ENCODE data around the gene VWC2L.

Gene VWC2L

GRCh38 chr2:214577769-214578168 is 166.9 kb downstream of the VWC2L start:
- TF ChIP-seq, protein P1, sequence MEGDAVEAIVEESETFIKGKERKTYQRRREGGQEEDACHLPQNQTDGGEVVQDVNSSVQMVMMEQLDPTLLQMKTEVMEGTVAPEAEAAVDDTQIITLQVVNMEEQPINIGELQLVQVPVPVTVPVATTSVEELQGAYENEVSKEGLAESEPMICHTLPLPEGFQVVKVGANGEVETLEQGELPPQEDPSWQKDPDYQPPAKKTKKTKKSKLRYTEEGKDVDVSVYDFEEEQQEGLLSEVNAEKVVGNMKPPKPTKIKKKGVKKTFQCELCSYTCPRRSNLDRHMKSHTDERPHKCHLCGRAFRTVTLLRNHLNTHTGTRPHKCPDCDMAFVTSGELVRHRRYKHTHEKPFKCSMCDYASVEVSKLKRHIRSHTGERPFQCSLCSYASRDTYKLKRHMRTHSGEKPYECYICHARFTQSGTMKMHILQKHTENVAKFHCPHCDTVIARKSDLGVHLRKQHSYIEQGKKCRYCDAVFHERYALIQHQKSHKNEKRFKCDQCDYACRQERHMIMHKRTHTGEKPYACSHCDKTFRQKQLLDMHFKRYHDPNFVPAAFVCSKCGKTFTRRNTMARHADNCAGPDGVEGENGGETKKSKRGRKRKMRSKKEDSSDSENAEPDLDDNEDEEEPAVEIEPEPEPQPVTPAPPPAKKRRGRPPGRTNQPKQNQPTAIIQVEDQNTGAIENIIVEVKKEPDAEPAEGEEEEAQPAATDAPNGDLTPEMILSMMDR (IDR thresholded peaks at IDR 0.05; ENCODE audit: extremely low read depth, missing control alignments) = no peak
- no peak for DNase-seq (ENCODE audit: low spot score)

DNA sequence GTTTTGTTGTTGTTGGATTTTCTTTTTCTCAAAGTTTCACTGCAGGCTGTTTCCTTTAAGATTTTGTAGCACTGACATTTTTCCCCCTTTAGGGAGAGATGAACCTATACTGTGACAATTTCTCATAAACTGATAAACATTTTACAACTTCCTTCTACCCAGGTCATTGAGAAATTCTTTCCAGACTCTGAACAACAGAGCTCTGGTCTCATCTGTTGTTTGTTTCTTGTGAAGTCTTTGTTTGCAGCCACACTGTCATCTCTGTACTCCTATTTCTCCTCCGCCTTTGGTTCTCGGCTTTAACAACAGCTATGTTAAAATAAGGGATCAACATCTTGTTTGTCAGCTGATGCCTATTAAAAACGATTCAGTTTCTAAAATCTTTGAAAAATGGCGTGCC is 167.6 kb downstream of the VWC2L start:
- no peak for DNase-seq (ENCODE audit: low spot score)
- TF ChIP-seq, protein P1 (IDR thresholded peaks at IDR 0.05; ENCODE audit: extremely low read depth, missing control alignments) = no peak

DNA sequence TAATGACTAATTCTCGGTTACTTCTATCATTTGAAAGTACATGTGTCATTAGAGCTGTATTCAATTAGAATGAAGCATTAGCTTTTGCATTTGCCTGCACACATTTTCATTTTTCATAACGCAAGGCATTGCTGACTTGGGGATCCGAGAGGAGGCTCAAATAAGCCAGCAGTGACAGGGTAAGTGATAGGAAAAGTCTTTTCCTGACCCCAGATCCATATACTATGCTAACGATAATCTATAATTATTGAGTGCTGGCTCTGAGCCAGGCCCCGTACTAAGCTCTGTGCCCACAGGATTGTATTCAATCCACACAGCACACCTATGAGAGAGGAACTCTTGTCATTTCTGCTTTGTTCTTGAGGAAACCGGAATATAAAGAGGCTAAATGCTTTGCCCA is 168.2 kb downstream of the VWC2L start:
- DNase-seq (ENCODE audit: low spot score) = no peak
- TF ChIP-seq, protein P1 (IDR thresholded peaks at IDR 0.05; ENCODE audit: extremely low read depth, missing control alignments) = no peak

DNA sequence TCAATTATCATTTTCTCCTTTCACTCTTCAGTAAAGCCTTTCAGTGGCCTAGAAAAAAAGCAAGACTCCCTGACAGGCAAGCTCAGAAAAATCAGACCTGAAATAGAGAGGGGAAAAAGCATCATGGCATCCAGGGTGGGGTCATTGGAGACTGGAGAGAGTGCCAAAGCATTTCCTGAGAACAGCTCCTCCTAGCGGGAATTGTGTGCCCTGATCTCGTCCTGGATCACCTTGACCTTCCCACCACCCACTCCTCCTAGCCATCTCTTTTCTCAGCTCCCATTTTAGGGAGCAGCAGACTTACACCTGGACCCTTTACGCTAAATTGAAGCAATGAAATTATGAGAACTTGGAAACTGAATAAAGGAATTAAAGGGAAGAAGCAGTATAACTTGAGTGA is 176.6 kb downstream of the VWC2L start:
- no peak for DNase-seq (ENCODE audit: low spot score)
- TF ChIP-seq, protein P1 (IDR thresholded peaks at IDR 0.05; ENCODE audit: extremely low read depth, missing control alignments) = no peak

DNA sequence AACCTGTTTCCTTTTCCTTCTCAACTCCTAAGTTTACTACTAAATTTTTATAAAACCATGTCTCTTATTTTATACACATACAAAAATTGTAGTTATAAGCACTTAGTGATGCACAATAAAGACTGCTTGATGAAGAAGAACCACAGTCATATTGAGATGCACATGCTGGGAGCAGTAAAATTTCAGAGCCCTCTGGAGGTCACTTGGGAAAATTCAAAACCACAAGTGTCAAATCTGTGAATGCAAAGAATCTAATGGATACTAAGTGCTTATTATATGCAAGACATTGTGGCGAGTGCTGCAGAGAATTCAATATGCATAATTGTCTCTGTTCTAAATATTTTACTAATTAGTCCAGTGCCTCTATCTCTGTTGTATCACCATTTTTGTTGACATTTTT is 180.5 kb downstream of the VWC2L start:
- DNase-seq (ENCODE audit: low spot score) = no peak

DNA sequence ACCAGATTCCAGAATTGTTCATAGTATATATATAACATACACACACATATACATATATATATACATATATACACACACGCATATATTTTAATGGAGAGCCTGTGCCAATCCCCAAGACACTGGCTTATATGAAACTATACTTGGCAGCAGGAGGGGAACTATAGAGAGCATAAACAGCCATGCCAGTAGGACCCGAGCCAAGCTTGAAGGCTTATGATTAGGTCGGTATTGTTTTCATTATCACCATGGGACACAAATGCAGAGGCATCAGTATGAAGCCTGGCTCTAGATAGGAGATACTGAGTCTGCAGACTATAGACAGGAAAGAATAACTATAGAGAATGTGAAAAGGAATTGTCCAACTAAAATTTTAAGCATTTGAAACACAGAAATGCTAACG is 181.2 kb downstream of the VWC2L start:
- no peak for DNase-seq (ENCODE audit: low spot score)
- TF ChIP-seq, protein P1 (IDR thresholded peaks at IDR 0.05; ENCODE audit: extremely low read depth, missing control alignments) = no peak

More for the DNA sequence above, 180.5 kb downstream of the VWC2L start:
- TF ChIP-seq, protein P1 (IDR thresholded peaks at IDR 0.05; ENCODE audit: extremely low read depth, missing control alignments) = no peak

GRCh38 chr2:214593727-214594126 is 182.9 kb downstream of the VWC2L start:
- no peak for DNase-seq (ENCODE audit: low spot score)
- TF ChIP-seq, protein P1 (IDR thresholded peaks at IDR 0.05; ENCODE audit: extremely low read depth, missing control alignments) = no peak

Data from GM20000 (cell line).